ENCODE results near the gene EDIL3. TPM values are rescaled to one million over a fixed set of nuclear protein-coding genes. Genes with fewer than 3 reads are reported as not detected.

The EDIL3 gene
- total and polyA plus RNA-seq, 2 donors (not counting 1 experiment from before 2014, with no cell fraction given): not detected

- Histone ChIP-seq H3K27ac (ENCODE audit: low read length in 2 of 2) (no peak overlapping the region), H2AFZ (ENCODE audit: insufficient read depth, low read depth, low read length, poor library complexity, severe bottlenecking) (no peak overlapping the region), H3K4me3 (ENCODE audit: control extremely low read depth in 1 of 5, extremely low read depth in 1 of 5, insufficient read depth in 1 of 5, low read depth in 2 of 5, low read length in 4 of 5) (no peak overlapping the region), H3K9ac (ENCODE audit: low read length) (no peak overlapping the region), H3K4me1 (ENCODE audit: control insufficient read depth in 2 of 2, insufficient read depth in 2 of 2, low read length in 2 of 2) (no peaks in the 10 kb centered on the region), H3K9me3 (ENCODE audit: control extremely low read depth in 1 of 3, control insufficient read depth in 2 of 3, insufficient read depth in 1 of 3, low read length in 2 of 3) (peaks cover 0 to 4% (median 0%) of the 10 kb centered on the region in 3 donors), H3K27me3 (replicated peaks in 1 of 4; ENCODE audit: control extremely low read depth in 1 of 4, control insufficient read depth in 3 of 4, insufficient read depth in 4 of 4, low read length in 3 of 4) (no peaks in the 10 kb centered on the region), H3K36me3 (replicated peaks in 1 of 2; ENCODE audit: control extremely low read depth in 1 of 2, control insufficient read depth in 1 of 2, extremely low read depth in 1 of 2, insufficient read depth in 2 of 2, low read length in 1 of 2) (no peaks in the 10 kb centered on the region), H4K20me1 (ENCODE audit: control insufficient read depth, insufficient read depth, low read length, poor library complexity, severe bottlenecking) (no peaks in the 10 kb centered on the region), H3K4me2 (replicated peaks; ENCODE audit: low read depth, low read length, poor library complexity, severe bottlenecking) (no peak overlapping the region), H3K79me2 (ENCODE audit: control insufficient read depth, insufficient read depth, low read length) (no peaks in the 10 kb centered on the region)
- Mint-ChIP-seq H3K27ac (no peak overlapping the region), H3K27me3 (no peaks in the 10 kb centered on the region), H3K4me1 (no peaks in the 10 kb centered on the region), H3K9me3 (ENCODE audit: insufficient read depth) (peaks cover 8% of the 10 kb centered on the region), H3K4me3 (no peak overlapping the region)
- 61% methylated on average over 2 of the region's 3 CpGs for WGBS (ENCODE audit: insufficient coverage)
- DNase-seq (no peak), ATAC-seq (ENCODE audit: low read depth) (no peak)
- ChIA-PET CTCF (no interaction called here), POLR2A (no interaction called here)
- TF ChIP-seq CTCF (IDR thresholded peaks at IDR 0.05) (no peak), EZH2 (IDR thresholded peaks at IDR 0.05; ENCODE audit: borderline replicate concordance, insufficient read depth, low read depth, low read length, poor library complexity, severe bottlenecking) (no peak)
- intact Hi-C loops (cut with micrococcal nuclease): no loop called here
Measured at GRCh38 chr5:84419742-84420141, 35.1 kb upstream of the EDIL3 start.

GRCh38 chr5:84411832-84412605 is 27.3 kb upstream of the EDIL3 start:
- Mint-ChIP-seq H3K9me3 (ENCODE audit: insufficient read depth) (peaks cover 3% of the 10 kb centered on the region), H3K27me3 (no peaks in the 10 kb centered on the region), H3K4me3 (no peak overlapping the region), H3K27ac (no peak overlapping the region), H3K4me1 (no peaks in the 10 kb centered on the region)
- Histone ChIP-seq H3K27me3 (replicated peaks in 1 of 4; ENCODE audit: control extremely low read depth in 1 of 4, control insufficient read depth in 3 of 4, insufficient read depth in 4 of 4, low read length in 3 of 4) (no peaks in the 10 kb centered on the region), H3K27ac (ENCODE audit: low read length in 2 of 2) (no peak overlapping the region), H3K4me1 (ENCODE audit: control insufficient read depth in 2 of 2, insufficient read depth in 2 of 2, low read length in 2 of 2) (no peaks in the 10 kb centered on the region), H3K4me2 (replicated peaks; ENCODE audit: low read depth, low read length, poor library complexity, severe bottlenecking) (no peak overlapping the region), H3K36me3 (replicated peaks in 1 of 2; ENCODE audit: control extremely low read depth in 1 of 2, control insufficient read depth in 1 of 2, extremely low read depth in 1 of 2, insufficient read depth in 2 of 2, low read length in 1 of 2) (no peaks in the 10 kb centered on the region), H3K9ac (ENCODE audit: low read length) (no peak overlapping the region), H3K4me3 (ENCODE audit: control extremely low read depth in 1 of 5, extremely low read depth in 1 of 5, insufficient read depth in 1 of 5, low read depth in 2 of 5, low read length in 4 of 5) (no peak overlapping the region), H2AFZ (ENCODE audit: insufficient read depth, low read depth, low read length, poor library complexity, severe bottlenecking) (no peak overlapping the region), H4K20me1 (ENCODE audit: control insufficient read depth, insufficient read depth, low read length, poor library complexity, severe bottlenecking) (no peaks in the 10 kb centered on the region), H3K79me2 (ENCODE audit: control insufficient read depth, insufficient read depth, low read length) (no peaks in the 10 kb centered on the region), H3K9me3 (ENCODE audit: control extremely low read depth in 1 of 3, control insufficient read depth in 2 of 3, insufficient read depth in 1 of 3, low read length in 2 of 3) (no peaks in the 10 kb centered on the region)
- POLR2A ChIA-PET: no interaction called here
- intact Hi-C loops (cut with micrococcal nuclease): no loop called here
- CTCF ChIA-PET: no interaction called here
- ATAC-seq (ENCODE audit: low read depth) (no peak), DNase-seq (no peak)
- WGBS (ENCODE audit: insufficient coverage): 100% methylated on average over 2 of the region's 5 CpGs
- no peak for TF ChIP-seq CTCF (IDR thresholded peaks at IDR 0.05)
- TF ChIP-seq EZH2 (IDR thresholded peaks at IDR 0.05; ENCODE audit: borderline replicate concordance, insufficient read depth, low read depth, low read length, poor library complexity, severe bottlenecking): no peak

Data from B cell (primary cell).